Activated T-cell treated with anti-CD3 and anti-CD28 coated beads, Interleukin-2, amount 50 U/mL, for 4 hours (primary cell): Measurements from ENCODE around the gene ZNF608. TPM values are rescaled to one million over a fixed set of nuclear protein-coding genes. Genes with fewer than 3 reads are reported as not detected.

Experiments used
- ATAC-seq, 2 donors: fragments of 200-7000 bp; cut with Tn5 transposase; one replicate each; pipeline ENCODE4 v1.10.0; 2021
- DNase-seq: peaks from one replicate; pipeline ENCODE4 v3.0.0-alpha.2; 2020
- H3K27me3 Mint-ChIP-seq: one replicate; pipeline ENCODE4 v1.8.0; 2021; ENCODE audit warnings: low read depth, mixed read lengths
- H3K36me3 Mint-ChIP-seq: one replicate; pipeline ENCODE4 v1.8.0; 2022; ENCODE audit warnings: mixed read lengths; ENCODE audit not compliant: insufficient read depth
- H3K4me1 Mint-ChIP-seq: one replicate; pipeline ENCODE4 v1.8.0; 2021; ENCODE audit warnings: low read depth, mixed read lengths
- H3K4me3 Mint-ChIP-seq: one replicate; pipeline ENCODE4 v1.8.0; 2021; ENCODE audit warnings: mild to moderate bottlenecking, moderate library complexity, mixed read lengths
- H3K9me3 Mint-ChIP-seq: one replicate; pipeline ENCODE4 v1.8.0; 2021; ENCODE audit warnings: mixed read lengths
- total RNA-seq, 3 donors: library from RNA; stranded (reverse); gene quantifications; one replicate each; pipeline ENCODE4 v1.2.1, GENCODE V29; 2021

ZNF608 gene
- total RNA-seq, 3 donors from 2014 or later: 0.10 to 0.29 (median 0.16) TPM

DNA sequence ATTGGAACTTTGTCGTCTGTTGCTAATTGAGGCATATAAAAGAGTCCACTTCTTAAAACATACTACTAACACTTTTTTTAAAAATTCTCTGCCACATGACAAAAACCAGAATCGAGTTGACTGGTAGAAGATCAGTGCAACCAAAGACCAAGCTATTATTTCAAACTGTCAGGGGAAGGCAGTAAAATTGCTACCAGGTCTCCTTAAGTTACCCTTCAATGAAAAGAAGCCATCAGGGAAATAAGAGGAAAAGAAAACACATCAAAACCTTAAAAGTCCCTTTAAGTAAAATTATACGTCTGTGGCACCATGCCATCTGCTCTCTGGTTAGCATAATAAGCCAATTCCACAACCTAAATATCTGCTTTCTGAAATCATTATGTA, 9.6 kb downstream of the ZNF608 start:
- Mint-ChIP-seq H3K4me1 (no peaks in the 10 kb centered on the region), H3K9me3 (peaks cover 3% of the 10 kb centered on the region), H3K4me3 (no peak overlapping the region), H3K36me3 (no peaks in the 10 kb centered on the region), H3K27me3 (peaks cover 25% of the 10 kb centered on the region)
- DNase-seq: no peak
- ATAC-seq: no peak

DNA sequence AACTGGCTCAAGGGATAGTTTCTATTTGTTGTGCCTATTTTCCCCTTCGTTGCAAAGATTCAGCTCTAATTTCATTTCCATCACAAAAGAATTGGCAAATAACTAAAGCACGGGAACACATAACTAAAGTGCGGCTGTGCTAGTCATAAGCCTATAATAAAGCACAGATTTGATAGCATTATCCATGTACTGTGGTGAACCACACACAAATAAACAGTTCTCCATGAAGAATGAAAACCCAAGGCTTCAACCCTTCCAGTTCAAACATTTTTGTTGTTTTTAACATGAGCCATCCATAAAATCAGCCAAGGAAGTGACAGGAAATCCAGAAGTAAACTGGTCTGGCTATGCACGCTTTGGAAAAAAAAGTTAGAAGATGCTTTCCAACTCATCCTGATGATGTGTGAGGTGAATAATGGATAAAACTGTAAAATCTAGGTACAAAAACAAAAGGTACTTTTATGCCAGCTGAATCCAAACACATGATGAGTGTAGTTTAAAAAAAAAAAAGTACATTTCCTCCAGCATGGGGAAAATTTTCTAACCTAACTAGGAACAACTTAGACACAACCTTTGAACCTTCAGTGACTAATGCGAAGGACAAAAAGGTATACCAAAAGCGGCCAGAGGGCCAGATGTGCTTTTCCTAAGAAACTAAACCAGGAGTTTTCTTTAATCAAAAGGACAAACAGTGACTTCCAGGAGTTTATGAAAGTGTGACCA, 10.2 kb downstream of the ZNF608 start:
- H3K9me3 Mint-ChIP-seq: peaks cover 3% of the 10 kb centered on the region
- no peaks in the 10 kb centered on the region for H3K4me1 Mint-ChIP-seq
- peaks cover 25% of the 10 kb centered on the region for H3K27me3 Mint-ChIP-seq
- ATAC-seq: no peak
- no peaks in the 10 kb centered on the region for H3K36me3 Mint-ChIP-seq
- no peak for DNase-seq
- H3K4me3 Mint-ChIP-seq: no peak overlapping the region

DNA sequence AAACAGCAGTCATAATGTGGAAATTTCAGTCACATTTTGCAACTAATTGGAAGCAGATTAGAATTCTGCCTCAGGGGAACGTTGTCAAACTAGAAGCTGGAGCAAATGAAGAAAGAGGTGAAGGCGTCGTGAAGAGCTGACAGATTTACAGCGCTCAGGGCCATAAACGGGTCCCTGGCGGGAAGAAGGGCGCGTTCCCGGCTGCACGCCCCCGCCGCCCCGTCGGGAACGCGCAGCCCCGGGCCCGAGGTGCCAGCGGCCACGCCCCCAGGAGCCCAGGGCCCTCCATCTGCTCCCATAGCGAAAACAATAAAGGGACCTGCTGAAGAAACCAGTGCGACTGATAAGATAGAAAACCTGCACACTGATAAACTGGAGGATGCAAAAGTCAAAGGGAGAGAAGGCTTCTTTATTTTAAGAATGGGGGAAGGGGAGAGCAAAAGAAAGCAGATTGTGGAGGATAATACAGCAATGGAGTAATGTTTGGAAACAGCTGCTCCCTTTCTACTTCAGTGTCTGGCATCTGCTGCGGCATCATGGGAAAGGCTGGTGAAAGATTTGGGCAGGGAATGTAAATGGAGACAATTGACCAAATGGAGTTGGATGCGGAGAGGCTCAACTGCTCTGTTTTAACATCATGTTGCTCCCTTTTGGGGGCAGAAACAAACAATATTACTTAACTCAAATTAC, 11.1 kb downstream of the ZNF608 start:
- H3K4me3 Mint-ChIP-seq: no peak overlapping the region
- H3K36me3 Mint-ChIP-seq: no peaks in the 10 kb centered on the region
- no peak for DNase-seq
- H3K27me3 Mint-ChIP-seq: peaks cover 24% of the 10 kb centered on the region
- ATAC-seq: no peak
- no peaks in the 10 kb centered on the region for H3K4me1 Mint-ChIP-seq
- H3K9me3 Mint-ChIP-seq: peaks cover 3% of the 10 kb centered on the region

DNA sequence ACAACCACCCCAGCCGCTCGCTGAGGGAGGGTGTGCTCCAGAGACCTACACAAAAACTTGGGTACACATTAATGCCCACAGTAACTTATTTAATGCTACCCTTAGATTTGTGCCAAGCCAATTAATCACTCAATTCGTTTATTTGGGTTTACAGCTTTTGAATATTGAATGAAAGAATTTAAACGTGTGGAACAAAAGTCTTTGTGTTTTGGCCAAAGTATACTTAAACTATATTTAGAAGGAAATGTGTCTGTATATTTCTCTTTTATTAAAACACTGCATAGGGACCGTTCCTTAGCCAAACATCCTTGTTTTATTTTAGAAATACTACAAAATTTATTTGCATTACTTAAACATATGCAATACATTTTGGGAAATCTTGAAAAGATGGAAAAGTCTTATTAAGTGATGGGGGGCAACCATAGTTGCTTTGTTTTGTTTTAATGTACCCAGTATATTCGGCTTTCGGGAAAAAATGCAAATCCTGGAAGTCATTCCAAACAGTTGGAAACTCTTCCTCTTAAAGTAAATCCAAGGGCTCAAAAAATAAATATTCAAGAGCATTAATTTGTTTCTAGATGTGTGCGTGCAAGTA, 11.8 kb downstream of the ZNF608 start:
- H3K9me3 Mint-ChIP-seq: peaks cover 5% of the 10 kb centered on the region
- H3K4me1 Mint-ChIP-seq: no peaks in the 10 kb centered on the region
- no peak overlapping the region for H3K4me3 Mint-ChIP-seq
- no peak for DNase-seq
- no peaks in the 10 kb centered on the region for H3K36me3 Mint-ChIP-seq
- H3K27me3 Mint-ChIP-seq: peaks cover 24% of the 10 kb centered on the region
- ATAC-seq: no peak

DNA sequence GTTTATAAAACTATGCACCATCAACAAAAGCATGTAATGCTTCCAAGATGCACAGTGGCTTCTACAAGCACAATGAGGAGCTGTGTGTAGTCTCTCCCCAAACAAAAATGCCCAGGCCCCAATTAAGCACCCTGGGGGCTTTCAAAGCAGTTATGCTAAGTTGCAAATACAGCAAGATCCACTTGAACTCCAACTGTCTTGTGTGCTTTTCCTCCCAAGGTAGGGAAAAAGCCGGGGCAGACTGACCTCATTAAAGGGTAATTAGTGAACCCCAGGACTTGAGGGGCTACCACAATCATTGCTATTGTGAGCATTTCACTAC, 13.1 kb downstream of the ZNF608 start:
- DNase-seq (no peak), ATAC-seq (no peak)
- H3K27me3 Mint-ChIP-seq: peaks cover 20% of the 10 kb centered on the region
- no peaks in the 10 kb centered on the region for H3K36me3 Mint-ChIP-seq
- no peaks in the 10 kb centered on the region for H3K4me1 Mint-ChIP-seq
- no peak overlapping the region for H3K4me3 Mint-ChIP-seq
- peaks cover 6% of the 10 kb centered on the region for H3K9me3 Mint-ChIP-seq

DNA sequence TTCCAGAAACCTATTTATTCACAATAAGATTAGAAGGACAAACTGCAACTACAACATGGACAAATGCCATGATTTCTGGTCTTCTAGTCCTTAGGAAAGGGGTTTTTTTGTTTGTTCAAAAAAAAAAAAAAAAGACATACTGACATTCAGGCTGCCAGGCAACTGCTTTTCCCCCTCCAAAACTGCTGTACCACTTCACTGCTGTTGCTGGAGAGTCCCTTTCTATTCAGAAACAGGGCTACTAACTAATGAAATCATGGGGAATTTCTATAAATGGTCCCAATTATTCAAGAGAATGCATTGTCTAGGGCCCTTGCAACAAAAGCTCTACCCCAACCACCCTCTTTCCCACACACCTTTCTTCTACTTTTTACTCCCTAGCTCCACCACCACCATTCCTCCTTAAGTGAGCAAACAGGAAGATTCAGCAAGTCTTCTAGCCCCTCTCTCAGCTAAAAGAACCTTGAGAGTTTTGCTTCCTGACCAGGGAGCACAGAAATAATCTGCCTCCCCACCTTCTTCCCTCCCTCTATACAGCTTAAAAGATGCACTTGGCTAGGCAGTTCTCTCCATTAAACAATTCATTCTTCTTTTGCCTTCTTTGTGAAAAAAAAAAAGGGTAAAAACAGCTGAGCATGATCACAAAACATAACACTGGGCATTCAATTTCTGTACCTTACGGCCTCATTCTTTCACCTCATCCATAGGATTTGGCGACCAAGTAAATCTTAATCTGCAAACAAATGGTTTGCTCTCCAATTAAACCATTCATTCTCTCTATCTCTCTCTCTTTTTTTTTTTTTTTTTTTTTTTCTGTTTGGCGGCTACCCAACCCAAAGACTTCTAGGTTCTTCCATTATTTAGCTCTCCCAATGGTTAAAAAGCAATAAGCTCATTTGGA, 13.8 kb downstream of the ZNF608 start:
- Mint-ChIP-seq H3K36me3 (no peaks in the 10 kb centered on the region), H3K9me3 (peaks cover 6% of the 10 kb centered on the region), H3K4me3 (no peak overlapping the region), H3K4me1 (no peaks in the 10 kb centered on the region), H3K27me3 (peaks cover 20% of the 10 kb centered on the region)
- ATAC-seq (no peak), DNase-seq (no peak)

DNA sequence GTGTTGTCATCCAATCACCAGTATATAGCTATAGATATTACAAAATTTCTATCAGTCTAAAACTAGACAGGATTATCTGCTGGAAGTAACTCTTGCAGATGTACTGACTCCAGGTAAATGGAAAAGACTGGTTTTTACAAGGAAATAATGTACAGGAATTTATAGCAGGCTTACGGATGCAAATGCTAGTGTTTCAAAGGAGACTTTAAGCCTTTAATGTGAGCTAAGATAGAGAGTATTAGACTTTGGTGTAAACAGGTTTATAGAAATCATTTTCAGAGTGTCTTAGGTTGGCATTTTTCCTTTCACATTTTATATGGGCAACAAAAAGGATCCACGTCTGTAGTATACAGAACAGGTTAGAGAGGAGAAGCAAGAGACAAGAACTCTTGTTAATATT, 16.1 kb downstream of the ZNF608 start:
- H3K4me1 Mint-ChIP-seq: no peaks in the 10 kb centered on the region
- peaks cover 6% of the 10 kb centered on the region for H3K9me3 Mint-ChIP-seq
- ATAC-seq (no peak), DNase-seq (no peak)
- H3K36me3 Mint-ChIP-seq: no peaks in the 10 kb centered on the region
- H3K27me3 Mint-ChIP-seq: peaks cover 16% of the 10 kb centered on the region
- no peak overlapping the region for H3K4me3 Mint-ChIP-seq

DNA sequence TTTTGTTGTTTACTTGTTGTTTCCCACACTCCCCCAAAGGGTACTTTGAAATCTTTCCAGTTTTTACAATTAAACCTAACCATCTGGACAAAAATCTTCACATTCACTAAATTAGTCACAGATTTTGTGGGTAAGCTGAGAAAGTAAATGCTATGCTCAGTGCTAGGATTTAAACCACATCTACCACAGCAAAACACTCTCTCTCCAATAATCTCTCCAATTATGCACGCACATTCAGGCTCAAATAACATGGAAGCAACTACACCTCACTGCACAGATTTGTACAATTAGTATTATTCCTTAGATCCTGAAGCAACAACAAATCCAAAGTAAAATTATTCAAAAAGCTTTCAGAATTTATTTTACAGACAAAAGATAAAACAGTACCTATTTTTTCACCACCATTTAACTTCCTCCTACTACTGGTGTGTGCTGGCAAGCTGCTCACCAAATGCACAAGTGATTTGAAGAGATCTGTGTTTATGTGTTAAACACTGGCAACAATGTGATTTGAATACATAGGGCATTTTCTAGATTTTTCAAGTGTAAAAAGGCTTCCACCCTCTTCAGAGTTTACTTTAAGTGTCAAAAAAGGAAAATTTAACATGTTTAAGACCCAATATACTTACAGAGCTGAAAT, 16.6 kb downstream of the ZNF608 start:
- no peak for ATAC-seq
- Mint-ChIP-seq H3K4me3 (no peak overlapping the region), H3K9me3 (peaks cover 3% of the 10 kb centered on the region), H3K36me3 (no peaks in the 10 kb centered on the region), H3K27me3 (peaks cover 13% of the 10 kb centered on the region), H3K4me1 (no peaks in the 10 kb centered on the region)
- DNase-seq: no peak

DNA sequence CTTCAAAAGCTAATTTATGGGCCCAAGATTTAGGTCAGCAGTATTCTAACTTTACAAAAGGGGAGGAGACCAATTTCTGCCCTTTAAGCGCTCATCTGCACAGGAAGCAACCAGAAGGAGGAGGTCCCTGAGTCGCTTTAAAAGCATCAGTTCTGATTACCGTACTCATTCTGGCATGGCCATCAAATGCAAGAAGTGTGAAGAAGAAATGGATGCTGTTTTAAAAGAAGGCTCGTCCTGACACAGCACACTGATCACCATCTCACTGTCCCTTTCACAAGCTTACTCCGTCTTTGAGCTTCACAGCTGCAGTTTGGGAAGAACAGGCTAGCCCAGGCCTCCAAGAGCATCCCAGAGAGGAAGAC, 17.5 kb downstream of the ZNF608 start:
- ATAC-seq: no peak
- Mint-ChIP-seq H3K27me3 (peaks cover 5% of the 10 kb centered on the region), H3K36me3 (no peaks in the 10 kb centered on the region), H3K9me3 (peaks cover 3% of the 10 kb centered on the region), H3K4me1 (no peaks in the 10 kb centered on the region), H3K4me3 (no peak overlapping the region)
- DNase-seq: no peak

DNA sequence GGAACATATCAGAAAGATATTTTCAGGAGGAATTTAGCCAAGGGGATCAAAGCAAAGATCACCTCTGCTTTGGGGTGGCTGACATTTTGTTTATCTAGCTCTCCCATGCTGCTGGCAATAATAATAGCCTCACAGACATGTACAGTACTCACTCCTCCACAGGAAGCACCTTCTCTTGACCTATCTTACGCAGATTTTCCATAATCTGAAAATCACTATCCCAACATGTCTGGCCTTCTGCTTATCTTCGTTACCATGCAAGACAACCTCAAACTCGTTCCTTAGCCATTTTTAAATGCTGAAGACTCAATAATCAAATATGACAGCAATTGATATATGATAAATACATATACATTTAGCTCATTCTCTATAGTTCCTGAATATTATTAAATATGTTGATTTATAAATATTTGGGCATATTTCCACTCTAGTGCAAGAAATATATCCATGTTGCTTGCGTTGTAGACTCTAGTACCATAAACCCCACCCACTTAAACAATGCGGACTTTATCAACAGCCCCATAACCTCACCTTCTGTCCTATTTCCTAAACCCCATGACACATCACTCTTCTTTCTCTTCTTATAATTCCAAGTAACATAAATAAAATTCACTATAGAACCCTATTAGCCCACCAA, 18.0 kb downstream of the ZNF608 start:
- Mint-ChIP-seq H3K4me3 (no peak overlapping the region), H3K4me1 (no peaks in the 10 kb centered on the region), H3K36me3 (no peaks in the 10 kb centered on the region), H3K27me3 (peaks cover 4% of the 10 kb centered on the region), H3K9me3 (peaks cover 3% of the 10 kb centered on the region)
- DNase-seq (no peak), ATAC-seq (no peak)

DNA sequence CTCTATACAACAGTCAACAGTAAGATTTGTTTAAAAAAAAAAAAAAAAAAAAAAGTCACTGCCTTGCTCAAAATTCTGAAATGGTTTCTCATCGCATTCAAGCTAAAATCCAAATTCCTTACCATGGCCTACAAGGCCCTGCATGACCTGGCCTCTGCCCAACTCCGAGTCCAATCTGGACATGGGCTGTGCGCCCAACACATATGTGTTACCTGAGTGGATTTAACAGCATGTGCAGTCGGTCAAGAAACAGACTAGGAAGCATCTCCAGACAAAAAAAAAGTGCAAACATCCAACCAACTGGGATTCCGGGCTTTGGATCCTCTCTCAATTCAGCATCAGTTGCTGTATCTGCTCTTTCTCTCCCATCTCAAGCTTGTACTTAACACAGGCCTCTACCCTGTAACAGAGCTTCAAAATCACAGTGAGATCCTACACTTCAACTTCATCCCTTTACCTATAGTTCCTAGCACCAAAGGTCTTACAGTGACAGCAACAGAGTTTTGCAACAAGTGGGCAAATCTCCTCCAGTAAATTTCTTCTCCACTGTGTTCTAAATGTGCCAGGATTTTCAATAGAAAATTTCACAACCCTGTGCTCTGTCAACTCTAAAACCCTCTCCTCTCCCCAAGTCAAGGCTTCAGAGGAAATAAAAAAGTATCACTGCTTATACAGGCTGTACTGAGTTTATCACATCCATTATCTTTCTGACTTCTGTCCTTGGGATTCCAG, 19.6 kb downstream of the ZNF608 start:
- Mint-ChIP-seq H3K36me3 (no peaks in the 10 kb centered on the region), H3K9me3 (peaks cover 3% of the 10 kb centered on the region), H3K27me3 (peaks cover 1% of the 10 kb centered on the region), H3K4me3 (no peak overlapping the region), H3K4me1 (no peaks in the 10 kb centered on the region)
- no peak for DNase-seq
- ATAC-seq: no peak

DNA sequence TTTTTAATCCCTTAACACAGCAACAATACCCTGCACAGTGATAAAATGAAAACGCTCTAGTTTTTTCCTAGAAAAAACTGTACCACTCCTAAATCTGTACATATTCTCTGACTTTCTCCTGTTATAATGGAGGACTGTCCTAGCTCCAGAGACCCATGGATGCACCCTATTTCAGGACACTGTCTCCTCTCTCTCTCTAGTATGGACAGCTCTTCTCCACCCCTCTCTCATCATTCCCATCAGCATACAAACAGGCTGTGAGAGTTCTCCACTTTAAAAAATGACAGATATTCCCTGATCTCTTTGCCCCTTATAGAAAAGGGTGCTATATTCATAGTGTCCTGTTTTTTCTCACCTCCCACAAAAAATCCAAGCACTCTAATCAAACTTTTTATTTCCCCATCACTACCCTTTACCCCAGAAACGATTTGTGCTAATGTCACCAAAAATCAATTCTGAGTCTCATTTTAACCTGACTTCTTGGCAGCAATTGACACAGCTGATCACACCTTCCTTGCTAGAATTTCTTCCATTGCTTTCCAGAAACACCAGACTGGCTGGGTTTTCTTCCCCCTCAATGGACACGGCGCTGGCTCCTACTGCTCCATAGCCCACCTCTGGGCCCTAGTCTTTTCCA, 20.7 kb downstream of the ZNF608 start:
- H3K4me3 Mint-ChIP-seq: no peak overlapping the region
- no peaks in the 10 kb centered on the region for H3K4me1 Mint-ChIP-seq
- H3K36me3 Mint-ChIP-seq: no peaks in the 10 kb centered on the region
- DNase-seq (no peak), ATAC-seq (no peak)
- H3K9me3 Mint-ChIP-seq: peaks cover 3% of the 10 kb centered on the region
- H3K27me3 Mint-ChIP-seq: peaks cover 1% of the 10 kb centered on the region

DNA sequence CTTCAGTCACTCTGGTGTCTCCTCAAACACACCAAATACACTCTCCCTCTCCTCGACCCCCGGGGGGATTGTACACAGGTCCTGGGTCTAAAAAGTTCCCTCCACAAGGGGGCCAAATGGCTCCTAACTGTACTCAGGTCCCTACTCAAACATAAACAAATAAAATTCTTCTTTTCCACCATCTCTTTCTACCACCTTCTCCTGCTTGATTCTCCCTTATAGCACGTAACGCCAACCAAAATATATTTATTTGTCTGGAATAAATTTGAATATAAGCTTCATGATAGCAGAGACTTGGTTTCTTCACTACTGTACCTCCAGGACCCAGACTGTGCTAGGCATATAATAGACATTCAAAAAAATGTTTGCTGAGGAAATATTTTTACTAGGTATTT, 21.4 kb downstream of the ZNF608 start:
- Mint-ChIP-seq H3K4me1 (no peaks in the 10 kb centered on the region), H3K36me3 (no peaks in the 10 kb centered on the region), H3K4me3 (no peak overlapping the region), H3K9me3 (peaks cover 3% of the 10 kb centered on the region), H3K27me3 (no peaks in the 10 kb centered on the region)
- DNase-seq (no peak), ATAC-seq (no peak)
